Raji (cell line): ENCODE data around the gene KAZN.

Experiments
- POLR2A ChIP-seq: IDR thresholded peaks from 2 replicates; pipeline ENCODE4 v1.6.1; 2011; ENCODE audit warnings: low read depth, low read length, control low read depth; ENCODE audit not compliant: insufficient read depth

KAZN gene

GRCh38 chr1:15090373-15090772 lies 491.9 kb downstream of the KAZN start:
- TF ChIP-seq POLR2A = no peak

GRCh38 chr1:15094056-15094455 lies 495.6 kb downstream of the KAZN start:
- no peak for TF ChIP-seq POLR2A

GRCh38 chr1:15094719-15095495 lies 496.4 kb downstream of the KAZN start:
- no peak for TF ChIP-seq POLR2A

GRCh38 chr1:15095496-15095875 lies 497.0 kb downstream of the KAZN start:
- no peak for TF ChIP-seq POLR2A

- no peak for TF ChIP-seq POLR2A
These were observed 497.8 kb downstream of the KAZN start for GRCh38 chr1:15096293-15096692.

GRCh38 chr1:15098176-15099125 lies 500.0 kb downstream of the KAZN start:
- TF ChIP-seq POLR2A = no peak

- TF ChIP-seq POLR2A = no peak
These were observed 501.1 kb downstream of the KAZN start for GRCh38 chr1:15099441-15100120.

GRCh38 chr1:15100121-15100879 lies 501.8 kb downstream of the KAZN start:
- no peak for TF ChIP-seq POLR2A

- TF ChIP-seq POLR2A = no peak
These were observed 502.6 kb downstream of the KAZN start for GRCh38 chr1:15100880-15101760.

GRCh38 chr1:15101801-15102200 lies 503.3 kb downstream of the KAZN start:
- no peak for TF ChIP-seq POLR2A

GRCh38 chr1:15102646-15103045 lies 504.2 kb downstream of the KAZN start:
- TF ChIP-seq POLR2A = no peak

- no peak for TF ChIP-seq POLR2A
These were observed 504.7 kb downstream of the KAZN start for GRCh38 chr1:15103211-15103610.

- TF ChIP-seq POLR2A = no peak
These were observed 505.4 kb downstream of the KAZN start for GRCh38 chr1:15103906-15104305.

GRCh38 chr1:15104768-15105167 lies 506.3 kb downstream of the KAZN start:
- TF ChIP-seq POLR2A = no peak

GRCh38 chr1:15106608-15107007 lies 508.1 kb downstream of the KAZN start:
- no peak for TF ChIP-seq POLR2A
